DMS114 treated with DMSO at 0.1 percent for 48 hours (cell line): ENCODE data around the gene B4GALT5.

Experiments
- DNase-seq: peaks from one replicate; lab custom pipeline; 2025; ENCODE audit not compliant: unreplicated experiment; lab: John Stamatoyannopoulos, UW

The B4GALT5 gene

GRCh38 chr20:49659056-49659455, 54.6 kb downstream of the B4GALT5 start:
- no peak for DNase-seq

- DNase-seq = no peak
Observed at GRCh38 chr20:49658508-49658907, 55.2 kb downstream of the B4GALT5 start.

- DNase-seq = no peak
Observed at GRCh38 chr20:49657118-49657901, 56.4 kb downstream of the B4GALT5 start.

GRCh38 chr20:49656304-49656703, 57.4 kb downstream of the B4GALT5 start:
- no peak for DNase-seq

- no peak for DNase-seq
Observed at GRCh38 chr20:49653925-49654434, 59.7 kb downstream of the B4GALT5 start.

- no peak for DNase-seq
Observed at GRCh38 chr20:49649672-49650071, 64.0 kb downstream of the B4GALT5 start.

- DNase-seq = no peak
Observed at GRCh38 chr20:49647550-49647949, 66.1 kb downstream of the B4GALT5 start.

- DNase-seq = no peak
Observed at GRCh38 chr20:49646528-49646927, 67.2 kb downstream of the B4GALT5 start.

- DNase-seq = no peak
Observed at GRCh38 chr20:49646126-49646525, 67.6 kb downstream of the B4GALT5 start.

GRCh38 chr20:49644980-49645565, 68.6 kb downstream of the B4GALT5 start:
- no peak for DNase-seq

GRCh38 chr20:49642816-49643215, 70.9 kb downstream of the B4GALT5 start:
- DNase-seq = no peak

- DNase-seq = no peak
Observed at GRCh38 chr20:49641683-49642656, 71.7 kb downstream of the B4GALT5 start.

- DNase-seq = no peak
Observed at GRCh38 chr20:49637046-49637637, 76.5 kb downstream of the B4GALT5 start.

- no peak for DNase-seq
Observed at GRCh38 chr20:49636447-49636846, 77.2 kb downstream of the B4GALT5 start.

GRCh38 chr20:49635866-49636265, 77.8 kb downstream of the B4GALT5 start:
- no peak for DNase-seq

GRCh38 chr20:49635166-49635565, 78.5 kb downstream of the B4GALT5 start:
- no peak for DNase-seq

- no peak for DNase-seq
Observed at GRCh38 chr20:49634116-49634515, 79.6 kb downstream of the B4GALT5 start.

- no peak for DNase-seq
Observed at GRCh38 chr20:49633643-49634042, 80.0 kb downstream of the B4GALT5 start.

- DNase-seq = no peak
Observed at GRCh38 chr20:49633023-49633422, 80.7 kb downstream of the B4GALT5 start.

- no peak for DNase-seq
Observed at GRCh38 chr20:49631856-49632418, 81.7 kb downstream of the B4GALT5 start.
